ENCODE results near the gene TAS2R13.

Gene TAS2R13

GRCh38 chr12:10867381-10867780, 42.0 kb downstream of the TAS2R13 start:
- DNase-seq (ENCODE audit: low read depth) = no peak

DNA sequence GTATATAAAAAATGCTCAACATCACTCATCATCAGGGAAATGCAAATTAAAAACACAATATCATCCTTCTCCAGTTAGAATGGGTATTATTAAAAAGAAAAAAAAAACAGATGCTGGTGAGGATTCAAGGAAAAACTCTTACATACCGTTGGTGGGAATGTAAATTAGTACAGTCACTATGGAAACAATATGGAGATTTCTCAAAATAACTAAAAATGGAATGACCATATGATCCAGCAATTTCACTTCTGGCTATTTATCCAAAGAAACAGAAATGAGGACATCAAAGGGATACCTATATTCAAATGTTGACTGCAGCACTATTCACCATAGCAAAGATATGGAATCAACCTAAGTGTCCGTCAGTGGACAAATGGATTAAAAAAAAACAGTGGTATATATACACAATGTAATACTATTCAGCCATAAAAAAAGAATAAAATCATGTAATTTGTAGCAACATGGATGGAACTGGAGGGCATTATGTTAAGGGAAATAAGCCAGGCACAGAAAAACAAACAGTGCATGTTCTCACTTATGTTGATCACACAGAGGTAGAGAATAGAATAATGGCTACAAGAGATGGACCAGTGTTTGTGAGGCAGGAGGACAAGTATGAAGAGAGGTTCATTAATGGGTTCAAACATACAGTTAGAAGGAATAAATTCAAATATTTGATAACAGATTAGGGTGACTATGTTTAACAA, 45.7 kb downstream of the TAS2R13 start:
- no peak for DNase-seq (ENCODE audit: low read depth)

GRCh38 chr12:10861366-10861765, 48.0 kb downstream of the TAS2R13 start:
- no peak for DNase-seq (ENCODE audit: low read depth)
